Measurements from ENCODE around the gene MRPS16. TPM values are rescaled to one million over a fixed set of nuclear protein-coding genes. Genes with fewer than 3 reads are reported as not detected.

MRPS16 gene
- total and polyA plus RNA-seq, 2 of the 13 experiments (the other 11 are each of a cell fraction or from before 2014, with no cell fraction given) = 70.1 to 135 TPM

DNA sequence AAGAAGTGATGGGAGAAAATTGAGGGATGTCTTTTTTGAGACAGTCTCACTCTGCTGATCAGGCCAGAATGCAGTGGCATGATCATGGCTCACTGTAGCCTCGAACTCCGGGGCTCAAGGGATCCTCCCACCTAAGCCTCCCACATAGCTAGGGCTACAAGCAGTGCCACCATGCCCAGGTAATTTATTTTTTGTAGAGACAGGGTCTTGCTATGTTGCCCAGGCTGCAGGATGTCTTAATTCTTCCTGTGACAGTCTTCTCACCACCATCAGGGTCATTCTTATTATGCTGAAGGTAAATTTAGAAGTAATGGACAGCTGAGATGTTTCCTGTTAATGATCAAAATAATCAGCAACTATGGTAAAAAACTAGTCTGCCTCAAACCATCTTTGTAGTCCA lies 12.5 kb downstream of the MRPS16 start:
- Histone ChIP-seq H3K4me1 (ENCODE audit: insufficient read depth, low read length) (peaks cover 12% of the 10 kb centered on the region), H2AFZ (ENCODE audit: low read length) (no peak overlapping the region), H3K79me2 (ENCODE audit: insufficient read depth, low read length) (peaks cover 10% of the 10 kb centered on the region), H3K9ac (ENCODE audit: insufficient read depth, low read depth, low read length) (no peak overlapping the region), H3K27ac (ENCODE audit: extremely low read length, insufficient read depth, low read length) (no peak overlapping the region), H3K4me3 (replicated peaks in 1 of 3; ENCODE audit: insufficient read depth in 1 of 3, low read depth in 2 of 3, low read length in 3 of 3) (no peak overlapping the region), H3K9me3 (ENCODE audit: low read length) (no peaks in the 10 kb centered on the region), H3K27me3 (ENCODE audit: control insufficient read depth in 1 of 2, insufficient read depth in 2 of 2, low read length in 2 of 2) (no peaks in the 10 kb centered on the region), H3K4me2 (ENCODE audit: low read depth, low read length) (no peak overlapping the region), H3K36me3 (replicated peaks in 1 of 2; ENCODE audit: control insufficient read depth in 1 of 2, insufficient read depth in 2 of 2, low read length in 2 of 2) (peaks cover 2 to 37% of the 10 kb centered on the region in 2 experiments), H4K20me1 (ENCODE audit: insufficient read depth, low read length) (no peaks in the 10 kb centered on the region)
- intact Hi-C loops (cut with micrococcal nuclease; ENCODE audit: unreplicated experiment) (no loop called here), in situ Hi-C loops (cut with HindIII; ENCODE audit: extremely low pct_ligation_motif_present, low pct_unique_long_range_greater_than_20kb) (no loop called here)
- POLR2A ChIA-PET = no interaction called here
- FAIRE-seq = no peak
- CTCF ChIA-PET (ENCODE audit: low intra/inter-chr PET ratio, low total read pairs) = no interaction called here
- ATAC-seq = no peak
- 100% methylated on average over 2 of the region's 2 CpGs for WGBS (ENCODE audit: low lambda C conversion rate)
- no TSS peak for BruUV-seq (replicated peaks)
- TF ChIP-seq, protein P1, sequence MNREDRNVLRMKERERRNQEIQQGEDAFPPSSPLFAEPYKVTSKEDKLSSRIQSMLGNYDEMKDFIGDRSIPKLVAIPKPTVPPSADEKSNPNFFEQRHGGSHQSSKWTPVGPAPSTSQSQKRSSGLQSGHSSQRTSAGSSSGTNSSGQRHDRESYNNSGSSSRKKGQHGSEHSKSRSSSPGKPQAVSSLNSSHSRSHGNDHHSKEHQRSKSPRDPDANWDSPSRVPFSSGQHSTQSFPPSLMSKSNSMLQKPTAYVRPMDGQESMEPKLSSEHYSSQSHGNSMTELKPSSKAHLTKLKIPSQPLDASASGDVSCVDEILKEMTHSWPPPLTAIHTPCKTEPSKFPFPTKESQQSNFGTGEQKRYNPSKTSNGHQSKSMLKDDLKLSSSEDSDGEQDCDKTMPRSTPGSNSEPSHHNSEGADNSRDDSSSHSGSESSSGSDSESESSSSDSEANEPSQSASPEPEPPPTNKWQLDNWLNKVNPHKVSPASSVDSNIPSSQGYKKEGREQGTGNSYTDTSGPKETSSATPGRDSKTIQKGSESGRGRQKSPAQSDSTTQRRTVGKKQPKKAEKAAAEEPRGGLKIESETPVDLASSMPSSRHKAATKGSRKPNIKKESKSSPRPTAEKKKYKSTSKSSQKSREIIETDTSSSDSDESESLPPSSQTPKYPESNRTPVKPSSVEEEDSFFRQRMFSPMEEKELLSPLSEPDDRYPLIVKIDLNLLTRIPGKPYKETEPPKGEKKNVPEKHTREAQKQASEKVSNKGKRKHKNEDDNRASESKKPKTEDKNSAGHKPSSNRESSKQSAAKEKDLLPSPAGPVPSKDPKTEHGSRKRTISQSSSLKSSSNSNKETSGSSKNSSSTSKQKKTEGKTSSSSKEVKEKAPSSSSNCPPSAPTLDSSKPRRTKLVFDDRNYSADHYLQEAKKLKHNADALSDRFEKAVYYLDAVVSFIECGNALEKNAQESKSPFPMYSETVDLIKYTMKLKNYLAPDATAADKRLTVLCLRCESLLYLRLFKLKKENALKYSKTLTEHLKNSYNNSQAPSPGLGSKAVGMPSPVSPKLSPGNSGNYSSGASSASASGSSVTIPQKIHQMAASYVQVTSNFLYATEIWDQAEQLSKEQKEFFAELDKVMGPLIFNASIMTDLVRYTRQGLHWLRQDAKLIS (CRISPR knock-in tag; IDR thresholded peaks at IDR 0.05) = no peak
- TF ChIP-seq ZNF333 (CRISPR knock-in tag; IDR thresholded peaks at IDR 0.05; ENCODE audit: borderline replicate concordance) (no peak), TOE1 (CRISPR knock-in tag; IDR thresholded peaks at IDR 0.05) (no peak), FIP1L1 (IDR thresholded peaks at IDR 0.05; ENCODE audit: borderline replicate concordance, insufficient read depth, low read depth, low read length) (no peak), NKX3-1 (CRISPR knock-in tag; IDR thresholded peaks at IDR 0.05) (no peak), NCOA2 (CRISPR knock-in tag; IDR thresholded peaks at IDR 0.05) (no peak)
- TF ChIP-seq, protein P2, sequence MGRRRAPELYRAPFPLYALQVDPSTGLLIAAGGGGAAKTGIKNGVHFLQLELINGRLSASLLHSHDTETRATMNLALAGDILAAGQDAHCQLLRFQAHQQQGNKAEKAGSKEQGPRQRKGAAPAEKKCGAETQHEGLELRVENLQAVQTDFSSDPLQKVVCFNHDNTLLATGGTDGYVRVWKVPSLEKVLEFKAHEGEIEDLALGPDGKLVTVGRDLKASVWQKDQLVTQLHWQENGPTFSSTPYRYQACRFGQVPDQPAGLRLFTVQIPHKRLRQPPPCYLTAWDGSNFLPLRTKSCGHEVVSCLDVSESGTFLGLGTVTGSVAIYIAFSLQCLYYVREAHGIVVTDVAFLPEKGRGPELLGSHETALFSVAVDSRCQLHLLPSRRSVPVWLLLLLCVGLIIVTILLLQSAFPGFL (CRISPR knock-in tag; IDR thresholded peaks at IDR 0.05) = no peak
- no peak for DNase-seq (ENCODE audit: low spot score)
